GM21825 (cell line): ENCODE measurements around the gene ATP2A2.

ENCODE experiments used
- ATAC-seq: cut with Tn5 transposase; IDR thresholded peaks from one replicate; pipeline ENCODE4 v1.9.1; 2021; ENCODE audit warnings: mild to moderate bottlenecking, moderate library complexity; ENCODE audit not compliant: unreplicated experiment

The ATP2A2 gene

DNA sequence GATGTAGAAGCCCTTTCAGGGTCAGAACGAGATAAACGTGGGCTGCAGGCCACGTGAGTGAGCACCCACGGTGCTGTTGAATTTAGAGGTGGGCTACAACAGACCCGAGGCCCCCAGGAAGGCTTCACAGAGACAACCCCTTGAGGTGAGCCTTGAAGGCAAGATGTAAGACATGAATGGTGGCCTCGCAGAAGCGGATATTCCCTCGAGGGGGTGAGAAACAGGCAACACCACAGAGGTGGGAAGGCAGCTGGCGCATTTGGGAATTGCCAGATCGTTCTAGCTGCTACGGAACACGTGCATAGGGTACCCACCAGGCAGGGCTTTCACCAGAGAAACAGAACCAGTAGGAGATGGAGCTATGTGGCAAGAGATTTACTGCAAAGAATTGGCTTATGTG, 22.6 kb upstream of the ATP2A2 start:
- no peak for ATAC-seq

DNA sequence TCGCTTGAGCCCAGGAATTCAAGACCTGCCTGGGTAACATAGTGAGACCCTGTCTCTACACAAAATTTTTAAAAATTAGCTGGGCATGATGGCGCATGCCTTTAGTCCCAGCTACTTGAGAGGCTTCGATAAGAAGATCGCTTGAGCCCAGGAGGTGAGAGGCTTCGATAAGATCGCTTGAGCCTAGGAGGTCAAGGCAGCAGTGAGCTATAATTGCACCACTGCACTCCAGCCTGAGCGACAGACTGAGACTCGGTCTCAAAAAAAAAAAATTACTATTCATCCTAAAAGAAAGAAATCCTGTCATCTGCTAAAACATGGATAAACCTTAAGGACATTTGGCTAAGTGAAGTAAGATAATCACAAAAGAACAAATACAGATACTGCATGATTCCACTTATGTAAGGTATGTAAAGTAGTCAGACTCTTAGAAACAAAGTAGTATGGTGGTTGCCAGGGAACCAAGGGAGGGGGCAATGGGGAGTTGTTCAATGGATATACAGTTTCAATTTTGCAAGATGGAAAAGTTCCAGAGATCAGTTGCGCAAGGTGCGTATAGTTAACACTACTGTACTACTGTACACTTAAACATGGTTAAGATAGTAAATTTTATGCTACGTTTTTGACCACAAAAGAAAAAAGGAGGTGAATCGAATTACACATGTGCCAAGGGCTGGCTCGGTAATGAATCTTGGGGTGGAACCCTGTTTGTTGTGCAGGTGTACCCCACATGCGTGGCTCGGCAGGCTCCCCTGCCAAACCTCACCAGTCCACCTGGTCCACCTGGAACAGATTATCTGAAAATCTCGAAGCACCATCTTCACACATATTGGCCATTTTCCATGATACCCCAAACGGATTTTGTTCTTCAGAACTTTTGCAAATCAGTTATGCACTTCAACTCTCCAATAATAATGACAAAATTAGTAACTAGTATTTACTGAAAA, 18.3 kb upstream of the ATP2A2 start:
- no peak for ATAC-seq

DNA sequence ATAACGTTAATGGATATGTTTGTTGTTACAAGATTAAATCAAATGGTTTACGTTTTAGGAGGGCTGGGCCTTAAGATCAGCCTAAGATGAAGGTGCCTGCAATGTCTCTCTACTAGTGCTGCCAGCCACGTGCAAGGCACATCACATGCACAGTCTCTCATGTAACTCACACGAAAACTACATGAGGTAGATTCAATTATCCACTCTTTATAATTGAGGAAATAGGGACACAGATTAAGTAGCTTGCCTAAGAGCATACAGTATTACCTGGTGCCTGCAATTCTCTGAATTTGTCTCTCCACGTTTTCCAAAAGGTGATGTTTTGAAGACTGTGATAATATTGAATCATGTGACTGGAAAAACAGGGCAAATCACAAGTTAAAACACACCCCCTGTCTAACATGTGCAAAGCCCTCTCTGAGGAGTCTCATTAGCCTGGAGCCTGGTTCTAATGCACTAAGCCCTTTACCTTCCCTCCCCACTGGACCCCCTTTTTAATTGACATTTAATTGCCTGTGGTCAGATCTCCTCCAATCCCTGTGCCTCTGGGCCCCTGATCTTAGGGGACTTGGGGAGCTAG, 14.6 kb upstream of the ATP2A2 start:
- ATAC-seq: no peak

DNA sequence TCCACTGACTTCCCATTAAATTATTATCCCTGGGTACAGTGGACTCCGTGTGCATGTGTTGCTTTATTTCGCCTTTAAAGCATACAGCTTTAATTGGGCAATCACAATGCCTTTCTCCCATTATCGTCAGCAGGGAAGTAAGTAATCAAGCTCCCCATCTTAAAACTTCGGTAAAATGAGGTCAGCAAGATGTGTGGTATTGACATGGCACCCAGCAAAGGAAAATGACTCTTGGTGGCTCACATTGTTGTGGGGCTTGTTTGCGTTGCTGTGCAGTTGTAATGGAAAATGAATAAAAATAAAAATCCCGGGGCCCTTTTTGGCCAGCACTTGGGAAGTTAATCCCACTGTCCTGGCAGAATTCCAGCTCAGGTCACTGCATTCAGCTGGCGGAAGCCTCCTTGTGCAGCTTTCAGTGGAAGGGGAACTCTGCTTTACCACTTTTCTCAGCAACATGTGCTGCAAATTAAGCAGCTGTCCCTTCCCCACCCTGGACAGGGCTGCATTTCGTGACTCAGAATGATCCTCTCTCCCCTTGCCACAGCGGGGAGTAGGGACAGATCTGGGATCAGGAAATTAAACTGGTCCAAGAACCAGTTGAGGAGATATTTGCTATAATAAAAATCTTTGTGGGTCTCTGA, 13.9 kb upstream of the ATP2A2 start:
- no peak for ATAC-seq

DNA sequence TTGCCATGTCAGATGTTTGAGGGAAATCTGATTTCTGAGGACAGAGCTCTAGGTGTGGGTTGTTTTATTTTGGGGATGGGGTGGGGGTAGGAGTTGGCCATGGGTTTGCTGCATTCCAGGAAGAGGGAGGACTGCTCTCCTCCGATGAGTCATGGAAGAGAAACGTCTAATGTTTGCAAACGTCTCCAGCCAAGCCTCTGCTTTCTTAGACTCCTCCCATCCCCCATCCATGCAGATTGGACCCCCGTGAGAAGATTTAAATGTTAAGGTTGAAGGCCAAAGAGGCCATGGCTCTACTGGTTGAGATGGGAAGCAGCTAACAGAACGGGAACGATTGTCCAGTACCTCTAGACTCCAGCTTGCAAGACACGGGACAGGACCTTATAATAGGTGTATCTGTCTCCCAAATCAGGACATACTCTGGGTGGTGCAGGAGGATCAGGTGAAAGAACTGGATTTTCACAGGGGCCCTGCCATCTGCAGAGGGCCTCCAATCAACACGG, 11.4 kb upstream of the ATP2A2 start:
- no peak for ATAC-seq

DNA sequence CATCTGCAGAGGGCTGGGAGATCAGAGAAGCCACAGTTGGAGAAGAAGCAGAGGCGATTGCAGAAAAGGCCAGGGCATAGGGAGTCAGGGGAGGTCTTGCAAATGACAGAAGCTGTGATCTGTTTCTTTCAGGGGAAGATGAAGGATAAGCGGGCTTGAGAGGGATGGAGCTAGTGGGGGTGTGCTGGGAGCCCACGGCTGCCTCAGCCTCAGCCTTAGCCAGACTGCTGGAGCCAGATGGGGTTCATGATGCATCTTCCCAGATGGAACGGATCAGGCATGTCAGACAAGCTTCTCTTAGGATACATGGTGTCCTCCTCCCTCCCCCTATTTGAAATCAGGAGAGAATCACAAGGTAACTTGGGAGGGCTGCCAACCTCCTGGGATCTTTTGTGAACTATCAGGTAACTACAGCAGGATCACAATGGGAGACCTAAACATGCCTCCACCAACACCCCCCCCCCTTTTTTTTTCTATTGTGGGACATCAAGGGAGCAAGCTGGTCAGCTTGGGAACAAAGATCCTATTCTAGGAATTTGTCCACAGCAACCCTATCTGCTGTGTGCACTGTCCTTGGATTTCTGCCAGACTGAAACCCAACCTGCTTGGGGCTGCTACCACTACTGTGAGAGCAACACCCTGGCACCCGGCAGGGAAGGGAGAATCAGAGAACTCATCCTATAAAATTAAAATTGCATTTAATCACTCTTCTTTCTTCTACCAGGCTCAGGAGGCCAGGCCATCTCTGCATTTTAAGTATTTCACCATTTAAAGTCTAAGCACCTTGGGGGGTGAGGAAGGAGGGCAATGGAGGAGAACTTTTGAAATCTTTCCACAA, 10.7 kb upstream of the ATP2A2 start:
- no peak for ATAC-seq

DNA sequence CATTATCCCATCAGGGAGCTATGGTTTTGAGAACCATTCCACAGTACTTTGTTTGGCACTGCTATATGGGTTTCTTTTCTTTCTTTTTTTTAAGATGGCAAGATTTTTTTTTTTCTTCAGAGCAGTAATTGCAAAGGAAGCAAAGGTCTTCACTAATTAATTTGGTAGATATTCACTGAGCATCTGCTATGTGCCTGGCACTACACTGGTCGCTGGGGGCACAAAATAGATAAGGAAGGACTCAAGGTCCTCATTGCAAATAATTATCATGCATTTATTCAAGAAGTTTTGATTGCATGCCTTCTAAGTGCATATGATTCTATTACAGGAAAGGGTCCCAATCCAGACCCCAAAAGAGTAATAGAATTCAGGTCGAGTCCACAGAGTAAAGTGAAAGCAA, 10.0 kb upstream of the ATP2A2 start:
- no peak for ATAC-seq

DNA sequence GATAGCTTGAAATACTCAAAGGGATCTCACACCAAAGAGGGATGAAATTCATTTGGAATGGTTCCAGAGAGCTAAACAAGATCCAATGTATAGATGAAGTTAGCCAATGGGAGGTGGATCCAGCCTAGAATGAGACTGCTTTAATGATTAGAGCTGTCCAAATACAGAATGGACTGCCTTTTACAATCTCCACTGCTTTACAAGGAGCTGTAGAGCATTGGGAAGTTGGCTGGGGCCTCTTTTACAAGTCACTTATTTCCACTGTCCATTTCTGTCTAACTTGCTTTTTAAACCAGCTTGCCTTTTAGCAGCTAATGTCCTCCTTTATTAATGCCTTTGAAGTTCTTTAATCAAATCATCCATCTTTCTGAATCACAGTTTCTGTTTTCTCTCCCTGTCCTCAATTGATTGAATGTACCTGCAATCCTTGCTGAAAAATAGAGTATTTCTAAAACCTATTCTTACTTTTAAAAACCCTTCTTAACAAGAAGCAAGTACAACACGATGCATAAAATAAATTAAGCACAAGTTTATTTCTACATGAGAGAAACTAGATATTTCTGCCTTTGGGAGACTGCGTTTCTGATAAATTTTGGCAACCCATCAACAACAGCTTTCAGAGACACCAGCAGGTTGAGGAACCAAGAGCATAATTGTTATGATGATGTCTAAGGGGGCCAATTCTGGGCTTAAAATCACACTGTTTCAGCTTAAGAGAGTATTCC, 3.4 kb upstream of the ATP2A2 start:
- no peak for ATAC-seq

DNA sequence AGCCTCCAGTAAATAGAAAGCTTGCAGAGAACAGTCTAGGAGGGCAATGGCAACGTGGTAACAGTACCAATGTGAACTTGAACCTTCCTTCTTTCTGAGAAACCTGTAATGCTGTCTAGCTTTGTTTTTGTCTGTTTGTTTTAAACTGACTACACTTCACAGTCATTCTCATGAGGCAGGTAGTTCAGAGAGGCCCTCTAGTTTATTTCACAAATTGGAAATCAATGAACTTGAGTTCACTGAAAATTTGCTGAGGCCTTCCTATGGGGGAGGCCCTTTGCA, 2.9 kb upstream of the ATP2A2 start:
- ATAC-seq: no peak

DNA sequence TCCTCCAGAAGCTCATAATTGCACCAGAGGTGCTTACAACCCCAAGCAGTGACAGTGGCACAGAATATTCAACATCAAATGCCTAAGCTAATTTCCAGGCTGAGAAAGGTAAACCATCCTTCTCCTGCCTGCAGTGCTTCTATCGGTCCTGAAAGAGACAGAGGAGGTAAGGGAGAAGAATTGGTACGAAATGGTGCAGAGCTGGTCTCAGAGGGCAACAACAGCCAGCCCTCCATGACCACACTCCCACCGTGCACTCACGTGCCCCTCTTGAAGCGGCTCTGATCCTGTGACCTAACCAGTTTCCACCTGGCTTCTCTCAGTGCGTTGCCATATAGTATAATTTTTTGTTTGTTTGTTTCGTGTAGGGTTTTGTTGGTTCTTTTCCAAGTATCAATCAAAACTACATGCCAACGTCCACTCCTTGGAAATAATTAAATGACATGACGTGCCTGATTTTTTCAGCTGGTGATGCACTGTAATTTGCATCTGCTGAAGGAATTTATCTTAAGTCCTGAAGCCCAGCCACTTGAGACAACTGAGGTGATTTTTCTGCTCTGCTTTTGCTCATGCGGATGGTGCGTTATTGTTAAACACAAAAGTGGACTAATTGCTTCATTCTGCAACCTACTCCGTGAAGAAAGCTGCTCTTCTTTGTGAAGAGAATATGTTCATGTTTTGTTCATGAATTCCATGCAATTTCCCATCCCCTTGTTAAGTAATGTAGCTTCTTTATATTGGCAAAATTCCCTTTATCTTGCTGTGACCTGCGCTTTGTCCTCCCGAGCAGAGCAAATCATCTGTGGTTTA, 1.3 kb upstream of the ATP2A2 start:
- no peak for ATAC-seq

DNA sequence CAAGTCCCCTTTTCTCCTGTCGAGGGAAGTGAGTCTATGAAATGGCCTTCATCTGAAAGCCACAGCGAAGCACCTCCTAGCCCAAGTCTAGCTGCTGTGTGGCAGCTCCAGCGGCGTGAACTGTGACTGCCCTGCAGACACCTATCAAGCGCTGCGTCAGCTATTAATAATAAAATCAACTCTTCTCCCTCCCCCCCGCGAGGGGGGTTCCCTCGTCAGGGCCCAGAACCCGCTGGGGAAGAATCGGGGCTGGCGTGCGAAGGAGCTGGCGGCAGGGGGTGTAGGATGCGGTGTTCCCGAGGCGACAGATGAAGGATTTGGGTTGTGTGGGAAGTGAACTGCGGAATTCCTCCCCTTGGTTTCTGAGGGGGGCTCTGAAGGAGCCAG, 662 bp upstream of the ATP2A2 start:
- ATAC-seq: peak; percentile 16

DNA sequence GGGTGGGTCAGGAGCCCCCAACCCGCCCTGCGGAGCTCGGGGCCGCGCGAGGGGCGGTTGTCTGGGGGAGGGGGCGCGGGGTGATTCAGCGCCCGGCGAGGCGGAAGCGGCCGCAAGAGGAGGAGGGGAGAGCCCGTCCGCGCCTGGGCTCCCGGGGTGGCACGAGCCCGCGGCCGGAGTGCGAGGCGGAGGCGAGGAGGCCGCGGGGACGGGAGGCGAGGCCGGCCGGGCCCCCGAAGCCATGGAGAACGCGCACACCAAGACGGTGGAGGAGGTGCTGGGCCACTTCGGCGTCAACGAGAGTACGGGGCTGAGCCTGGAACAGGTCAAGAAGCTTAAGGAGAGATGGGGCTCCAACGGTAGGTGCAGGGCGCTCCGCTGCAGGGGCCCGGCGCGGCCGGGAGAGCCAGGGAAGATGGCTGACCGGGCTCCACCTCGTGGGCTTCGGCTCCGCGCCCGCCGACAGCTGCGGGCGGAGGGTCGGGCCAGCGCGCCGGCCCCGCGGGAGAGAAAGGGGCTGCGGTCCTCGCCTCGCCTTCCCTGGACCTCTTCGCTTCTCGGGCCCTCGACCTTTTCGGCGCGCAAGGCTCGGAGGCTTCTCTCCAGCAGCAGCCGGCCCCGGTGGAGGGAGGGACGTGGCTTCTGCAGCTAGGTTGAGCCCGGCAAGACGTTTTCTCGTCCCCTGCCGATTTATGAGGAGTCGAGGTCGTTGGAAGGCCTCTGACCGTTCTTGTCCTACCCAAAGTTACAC, 677 bp downstream of the ATP2A2 start:
- peak; percentile 33 for ATAC-seq

DNA sequence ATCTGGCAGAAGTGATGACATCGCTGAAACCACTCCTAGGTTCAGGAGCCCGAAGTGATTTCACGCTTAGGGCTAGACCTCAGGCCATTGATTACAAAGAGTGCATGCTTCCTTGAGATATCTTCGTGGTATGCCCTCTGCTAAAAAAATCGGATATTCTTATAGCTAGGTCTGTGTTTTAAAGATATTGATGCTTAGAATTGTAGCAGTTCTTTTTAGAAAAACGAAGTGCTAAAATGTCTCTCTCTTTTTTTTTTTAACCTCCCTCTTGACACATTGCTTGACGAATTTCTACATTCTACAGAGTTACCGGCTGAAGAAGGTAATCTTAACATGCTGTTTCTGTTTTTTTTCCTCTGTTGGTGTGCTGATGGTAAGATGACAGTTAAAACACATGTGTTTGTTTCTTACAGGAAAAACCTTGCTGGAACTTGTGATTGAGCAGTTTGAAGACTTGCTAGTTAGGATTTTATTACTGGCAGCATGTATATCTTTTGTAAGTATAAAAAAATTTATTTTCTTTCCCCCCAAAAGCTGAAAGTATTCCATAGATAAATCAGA, 1.3 kb downstream of the ATP2A2 start:
- ATAC-seq: no peak

DNA sequence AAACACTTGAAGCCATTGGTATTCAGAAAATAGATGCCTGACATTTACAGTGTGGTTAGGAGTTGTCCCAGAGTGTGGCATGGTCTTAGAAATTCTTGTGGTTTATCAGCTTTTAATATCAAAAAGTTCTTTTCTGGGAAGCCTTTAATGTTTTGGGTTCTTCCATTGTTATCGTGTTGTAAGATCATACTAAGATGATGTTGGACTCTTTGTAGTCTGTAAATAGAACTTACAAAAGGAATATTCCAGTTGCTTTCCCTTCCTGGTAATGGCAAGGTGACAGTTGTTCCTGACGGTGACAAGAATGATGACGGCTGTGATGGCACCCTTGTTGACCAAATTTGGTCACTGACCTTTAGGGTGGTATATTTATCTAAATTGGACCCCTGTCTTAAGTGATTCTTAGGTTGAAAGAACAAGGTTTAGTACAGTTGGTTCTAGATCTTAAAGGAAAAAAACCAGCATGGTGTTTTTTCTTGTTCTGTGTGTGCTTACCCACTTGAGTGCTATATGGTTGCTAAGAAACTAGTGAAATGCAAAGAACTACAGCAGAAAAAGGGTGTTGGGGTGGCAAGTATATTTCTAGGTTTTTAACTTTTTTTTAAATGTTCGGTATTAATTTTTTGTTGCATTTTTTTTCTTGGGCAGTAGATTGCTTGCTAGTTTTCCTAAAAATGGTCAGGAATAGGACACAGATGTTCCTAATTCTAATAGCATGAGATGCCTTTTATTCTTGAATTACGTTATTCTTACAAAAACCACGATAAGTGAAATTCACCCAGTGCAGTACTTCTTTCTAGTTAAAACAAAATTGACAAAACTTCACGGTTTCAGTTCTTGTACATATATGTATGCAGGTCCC, 2.1 kb downstream of the ATP2A2 start:
- no peak for ATAC-seq

DNA sequence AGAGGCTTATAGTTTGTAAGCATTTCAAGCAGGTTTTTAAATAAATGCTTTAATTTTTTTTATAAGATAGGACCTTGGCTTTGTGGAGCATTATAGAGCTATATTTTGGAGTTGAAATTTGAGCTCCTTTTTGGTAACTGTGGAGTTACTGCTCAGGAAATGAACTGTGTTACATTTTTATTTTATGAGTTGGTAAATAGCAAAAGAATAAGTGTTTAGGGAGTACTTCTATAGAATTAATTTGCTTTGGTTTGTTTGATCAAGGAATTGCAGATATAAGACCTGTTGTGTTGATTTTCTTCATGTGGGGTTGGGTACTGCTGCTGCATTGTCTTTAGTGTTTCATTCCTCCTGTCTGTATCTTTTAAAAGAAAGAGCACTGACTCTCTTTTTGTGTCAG, 3.5 kb downstream of the ATP2A2 start:
- ATAC-seq: no peak

DNA sequence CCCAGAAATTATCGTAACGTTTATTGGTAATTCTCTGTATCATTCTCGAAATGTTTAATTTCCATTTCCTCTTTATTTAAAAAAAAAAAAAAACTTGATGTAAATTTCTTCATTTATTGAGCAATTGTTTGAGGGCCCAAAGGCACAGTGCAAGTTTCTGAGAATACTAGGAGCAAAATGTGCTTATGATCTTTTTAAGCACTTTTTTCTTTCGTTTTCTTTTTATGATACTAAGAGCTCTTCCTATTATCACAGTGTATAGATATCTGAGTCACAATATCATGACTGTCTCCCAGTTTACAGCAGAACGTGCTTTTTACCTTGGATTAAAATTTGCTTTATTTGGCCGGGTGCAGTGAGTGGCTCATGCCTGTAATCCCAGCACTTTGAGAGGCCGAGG, 5.6 kb downstream of the ATP2A2 start:
- no peak for ATAC-seq

DNA sequence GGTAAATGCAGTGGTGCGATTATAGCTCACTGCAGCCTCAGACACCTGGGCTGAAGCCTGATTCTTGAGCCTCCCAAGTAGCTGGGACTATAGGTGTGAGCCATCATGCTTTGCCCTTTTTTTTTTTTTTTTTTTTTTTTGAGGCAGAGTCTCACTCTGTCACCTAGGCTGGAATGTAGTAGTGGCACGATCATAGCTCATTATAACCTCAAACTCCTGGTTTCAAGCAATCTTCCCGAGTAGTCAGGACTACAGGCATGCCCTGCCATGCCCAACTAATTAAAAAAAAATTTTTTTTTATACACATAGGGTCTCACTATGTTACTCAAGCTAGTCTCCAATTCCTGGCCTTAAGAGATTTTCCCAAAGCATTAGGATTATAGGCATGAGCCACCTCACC, 6.9 kb downstream of the ATP2A2 start:
- ATAC-seq: no peak
